GM18951 (cell line): Measurements from ENCODE around the gene IL21R.
"Not testable (repeated sequence)": the region's sequence is repeated elsewhere in the genome, so short reads cannot be mapped to it uniquely, and the experiment has no call there.

Experiments
- POLR2A ChIP-seq: IDR thresholded peaks from 4 replicates; pipeline ENCODE4 v1.6.1; 2011; ENCODE audit warnings: mild to moderate bottlenecking; ENCODE audit not compliant: insufficient read length, insufficient read depth; ENCODE audit errors: extremely low read depth
- in situ Hi-C: fragments of 300-500 bp; cut with MboI; formaldehyde crosslinking; loops from one replicate; pipeline ENCODE4 v1.12.0; 2022; ENCODE audit warnings: low sequenced_read_pairs, mixed read lengths, inconsistent platforms; ENCODE audit not compliant: unreplicated experiment

Gene IL21R

DNA sequence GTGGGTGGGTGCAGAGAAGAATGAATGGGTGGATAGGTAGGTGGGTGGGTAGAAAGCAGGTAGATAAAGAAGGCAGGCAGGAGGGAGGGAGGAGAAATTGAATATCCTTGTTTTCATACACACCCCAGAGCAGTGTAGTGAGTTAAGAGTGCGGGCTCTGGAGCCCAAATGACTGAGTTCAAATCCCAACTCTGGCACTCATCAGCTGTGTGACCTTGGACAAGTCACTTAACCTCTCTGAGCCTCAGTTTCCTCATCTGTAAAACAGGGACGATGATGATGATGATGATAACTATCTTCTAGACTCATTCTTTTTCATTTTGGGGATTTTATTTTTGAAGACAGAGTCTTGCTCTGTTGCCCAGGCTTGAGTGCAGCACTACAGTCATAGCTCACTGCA is 2.0 kb upstream of the IL21R start:
- in situ Hi-C loops = no loop called here
- no peak for TF ChIP-seq POLR2A

DNA sequence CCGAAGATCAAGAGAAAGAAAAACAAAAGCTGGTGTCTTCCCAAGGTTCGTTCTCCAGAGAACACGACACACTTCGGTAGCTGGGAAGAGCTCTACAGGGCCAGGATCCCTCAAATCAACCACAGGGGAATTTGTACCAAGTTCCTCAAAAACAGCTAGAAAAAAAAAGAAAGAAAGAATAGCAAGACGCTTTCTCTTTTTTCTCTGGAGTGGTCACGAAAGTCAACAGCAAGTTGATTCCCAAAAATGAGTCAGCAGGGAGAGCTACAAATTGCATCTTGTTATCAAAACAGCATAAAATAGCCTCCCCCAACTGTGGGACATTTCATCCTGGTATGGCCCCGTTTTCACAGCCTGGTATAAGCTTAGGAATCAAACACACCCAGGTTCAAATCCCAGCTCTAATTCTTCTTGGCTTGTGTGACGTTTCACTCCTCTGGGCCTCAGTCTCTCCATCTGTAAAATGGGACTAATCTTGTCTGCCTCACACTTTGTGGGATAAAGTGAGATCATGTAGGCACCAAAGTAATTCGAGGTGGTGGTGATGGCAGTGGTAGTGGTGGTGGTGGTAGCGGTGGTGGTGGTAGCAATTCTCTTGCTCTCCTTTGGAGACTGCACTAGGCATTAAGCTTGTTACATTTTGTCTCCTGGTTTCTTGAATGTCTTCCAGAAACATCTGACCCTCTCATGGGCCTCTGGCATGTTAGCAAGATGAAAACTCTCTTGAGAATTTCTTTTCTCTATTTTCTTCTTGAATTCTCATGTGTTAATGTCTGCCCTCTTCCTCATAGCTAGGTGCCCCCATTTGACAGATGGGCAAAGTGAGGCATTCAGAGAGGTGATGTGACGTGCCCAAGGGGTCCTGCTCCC is 988 bp upstream of the IL21R start:
- no peak for TF ChIP-seq POLR2A
- in situ Hi-C loops = no loop called here

GRCh38 chr16:27402569-27402963 is 592 bp downstream of the IL21R start:
- no peak for TF ChIP-seq POLR2A
- in situ Hi-C loops = no loop called here

DNA sequence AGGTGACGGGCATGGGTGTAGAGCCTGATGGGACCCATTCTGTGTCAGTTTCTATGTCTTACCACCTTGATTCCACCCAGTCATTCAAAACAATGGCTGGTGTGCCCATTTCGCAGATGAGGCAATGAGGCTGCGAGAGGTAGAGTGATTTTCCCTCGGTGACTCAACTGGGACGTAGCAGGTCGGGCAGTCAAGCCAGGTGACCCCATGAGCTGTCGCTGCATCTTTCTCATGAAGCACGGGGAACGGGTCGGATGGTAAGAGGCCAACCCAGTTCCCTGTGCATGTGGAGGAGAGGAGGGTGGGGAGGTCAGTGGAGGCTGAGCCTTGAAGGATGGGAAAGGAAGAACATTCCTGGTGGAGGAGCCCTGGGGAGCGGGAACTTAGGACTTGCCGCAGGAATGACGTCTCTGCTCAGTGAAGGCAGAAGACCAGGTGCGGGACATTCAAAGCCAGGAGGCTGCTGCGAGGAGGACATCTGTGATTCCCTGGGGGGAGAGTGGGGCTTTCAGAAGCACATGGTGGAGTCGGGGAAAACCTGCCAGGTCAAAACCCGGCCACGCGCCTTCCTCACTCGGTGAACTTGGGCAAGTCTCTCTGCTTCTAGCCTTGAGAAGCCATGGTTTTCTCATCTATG is 1.1 kb downstream of the IL21R start:
- in situ Hi-C loops = no loop called here
- peak; percentile 50 for TF ChIP-seq POLR2A

GRCh38 chr16:27403601-27403992 is 1.6 kb downstream of the IL21R start:
- peak; percentile 8 for TF ChIP-seq POLR2A
- in situ Hi-C loops = no loop called here

DNA sequence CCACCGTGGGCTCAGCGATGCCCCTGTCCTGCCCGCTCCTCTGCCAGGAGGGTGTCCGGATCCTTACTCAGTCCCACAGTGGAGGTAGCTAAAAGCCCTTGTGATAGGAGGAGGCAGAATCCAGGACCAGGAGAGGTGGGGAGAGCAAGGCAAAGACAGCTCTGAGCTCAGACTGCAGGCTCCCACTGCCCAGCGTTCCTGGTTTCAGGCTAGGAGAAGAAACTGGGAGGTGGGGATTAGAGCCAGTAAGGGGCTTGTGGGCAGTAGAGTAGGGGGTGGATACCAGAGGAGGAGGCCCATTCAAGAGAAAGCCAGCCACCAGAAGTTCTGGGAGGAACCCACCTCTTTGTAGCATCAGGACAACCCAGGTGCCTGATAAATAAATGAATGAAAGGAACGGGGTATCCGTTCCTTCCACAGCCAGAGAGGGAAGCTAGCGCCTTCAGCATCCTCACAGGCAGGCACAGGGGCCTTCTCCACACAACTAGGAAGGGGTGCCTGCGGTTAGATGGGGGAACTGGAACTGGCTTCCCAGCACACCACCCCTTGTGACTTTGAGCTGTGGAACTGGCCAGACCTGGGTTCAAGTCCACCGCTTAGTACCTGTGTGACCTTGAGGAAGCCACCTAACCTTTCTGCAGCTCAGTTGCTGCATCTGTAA is 2.3 kb downstream of the IL21R start:
- TF ChIP-seq POLR2A = peak; percentile 37
- in situ Hi-C loops = no loop called here

GRCh38 chr16:27405546-27406451 is 3.8 kb downstream of the IL21R start:
- TF ChIP-seq POLR2A = peak; percentile 28
- in situ Hi-C loops = no loop called here

GRCh38 chr16:27406511-27407128 is 4.6 kb downstream of the IL21R start:
- in situ Hi-C loops = no loop called here
- TF ChIP-seq POLR2A = peak; percentile 23

GRCh38 chr16:27407133-27407532 is 5.2 kb downstream of the IL21R start:
- in situ Hi-C loops = no loop called here
- no peak for TF ChIP-seq POLR2A

- TF ChIP-seq POLR2A = no peak
- in situ Hi-C loops = no loop called here
Observed at GRCh38 chr16:27408012-27408601, 6.1 kb downstream of the IL21R start.

DNA sequence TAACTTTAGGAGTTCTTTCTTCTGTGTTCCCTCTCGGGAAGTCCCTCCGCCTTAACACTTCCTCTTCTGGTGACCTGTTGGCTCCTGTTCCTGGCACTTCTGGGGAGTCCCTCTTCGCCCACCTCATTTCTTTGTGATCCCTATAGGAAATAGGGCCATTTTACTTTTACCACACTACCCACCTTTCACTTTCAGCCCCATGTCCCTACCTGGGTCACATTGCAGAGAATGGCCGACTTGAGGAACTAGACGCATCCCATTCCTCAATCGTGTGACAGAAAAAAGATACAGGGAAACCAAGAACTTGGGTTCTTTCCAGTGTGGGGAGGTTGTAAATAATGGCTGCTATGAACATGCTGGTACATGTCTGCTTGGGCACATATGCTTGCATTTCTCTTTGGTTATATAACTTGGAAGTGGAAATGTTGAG is 6.6 kb downstream of the IL21R start:
- in situ Hi-C loops = no loop called here
- peak; percentile 48 for TF ChIP-seq POLR2A

GRCh38 chr16:27409958-27410357 is 8.0 kb downstream of the IL21R start:
- in situ Hi-C loops = not testable (repeated sequence)
